Lung microvascular endothelial cell (primary cell): ENCODE measurements around the gene NDUFB10. TPM values are rescaled to one million over a fixed set of nuclear protein-coding genes. Genes with fewer than 3 reads are reported as not detected.
"Not testable (repeated sequence)": the region's sequence is repeated elsewhere in the genome, so short reads cannot be mapped to it uniquely, and the experiment has no call there.

Source experiments
- DNase-seq, 2 donors: peaks; one replicate each; pipeline versions ENCODE4 v3.0.0 to v3.0.0-alpha.2; 2010; ENCODE audit warnings: low read depth in 2 of 2
- total RNA-seq: library from RNA; depleted of rRNA; stranded (reverse); fragments of >200 nt; gene quantifications from 2 replicates; pipeline ENCODE4 v1.2.1, GENCODE V29; 2014

NDUFB10 gene
- total RNA-seq, 1 donor from 2014 or later = 113 TPM

- DNase-seq = no peak
These were observed 13.6 kb upstream of the NDUFB10 start for GRCh38 chr16:1945559-1946391.

- peak in 1 of 2 donors; percentile 45 for DNase-seq
These were observed 12.6 kb upstream of the NDUFB10 start for GRCh38 chr16:1946495-1947368.

- no peak for DNase-seq
These were observed 12.0 kb upstream of the NDUFB10 start for GRCh38 chr16:1947369-1947670.

GRCh38 chr16:1949507-1949906, 9.8 kb upstream of the NDUFB10 start:
- no peak for DNase-seq

- DNase-seq = no peak
These were observed 9.3 kb upstream of the NDUFB10 start for GRCh38 chr16:1950047-1950446.

- DNase-seq = no peak
These were observed 8.8 kb upstream of the NDUFB10 start for GRCh38 chr16:1950559-1950958.

- DNase-seq = no peak
These were observed 5.6 kb upstream of the NDUFB10 start for GRCh38 chr16:1953734-1954133.

- DNase-seq = not testable (repeated sequence)
These were observed 1.8 kb upstream of the NDUFB10 start for GRCh38 chr16:1957434-1958142.

GRCh38 chr16:1958143-1958491, 1.2 kb upstream of the NDUFB10 start:
- not testable (repeated sequence) for DNase-seq

GRCh38 chr16:1958715-1959268, 546 bp upstream of the NDUFB10 start:
- DNase-seq = no peak

GRCh38 chr16:1960665-1961630, 1.6 kb downstream of the NDUFB10 start:
- DNase-seq = peak in 1 of 2 donors; percentile 26

- DNase-seq = no peak
These were observed 2.3 kb downstream of the NDUFB10 start for GRCh38 chr16:1961651-1962067.

GRCh38 chr16:1962161-1963153, 3.1 kb downstream of the NDUFB10 start:
- DNase-seq = not testable (repeated sequence)

GRCh38 chr16:1963806-1964505, 4.6 kb downstream of the NDUFB10 start:
- peak; percentile 47 to 68 for DNase-seq

GRCh38 chr16:1964506-1965395, 5.4 kb downstream of the NDUFB10 start, which contains the start of gene RPS2:
RPS2 (minus strand) TSS chr16:1964826; CDS start chr16:1964625, 201 bp downstream.
- peak; percentile 99 for DNase-seq

- no peak for DNase-seq
These were observed 6.2 kb downstream of the NDUFB10 start for GRCh38 chr16:1965396-1966001.

GRCh38 chr16:1966460-1966859, 7.1 kb downstream of the NDUFB10 start, which contains the start of gene RNF151:
RNF151 (plus strand) TSS chr16:1966856; CDS start chr16:1966882, 26 bp downstream.
- no peak for DNase-seq
